GM12873 (cell line): ENCODE data around the gene MOCS2.

ENCODE experiments used
- TF ChIP-seq, protein P1 (sequence below): IDR thresholded peaks from 2 replicates; pipeline ENCODE4 v1.5.1; 2012; ENCODE audit warnings: low read depth, mild to moderate bottlenecking, moderate library complexity, low read length, control low read depth; ENCODE audit not compliant: insufficient read depth; ENCODE audit errors: missing control alignments

The MOCS2 gene

GRCh38 chr5:53053364-53053763 lies 56.2 kb downstream of the MOCS2 start:
- TF ChIP-seq, protein P1, sequence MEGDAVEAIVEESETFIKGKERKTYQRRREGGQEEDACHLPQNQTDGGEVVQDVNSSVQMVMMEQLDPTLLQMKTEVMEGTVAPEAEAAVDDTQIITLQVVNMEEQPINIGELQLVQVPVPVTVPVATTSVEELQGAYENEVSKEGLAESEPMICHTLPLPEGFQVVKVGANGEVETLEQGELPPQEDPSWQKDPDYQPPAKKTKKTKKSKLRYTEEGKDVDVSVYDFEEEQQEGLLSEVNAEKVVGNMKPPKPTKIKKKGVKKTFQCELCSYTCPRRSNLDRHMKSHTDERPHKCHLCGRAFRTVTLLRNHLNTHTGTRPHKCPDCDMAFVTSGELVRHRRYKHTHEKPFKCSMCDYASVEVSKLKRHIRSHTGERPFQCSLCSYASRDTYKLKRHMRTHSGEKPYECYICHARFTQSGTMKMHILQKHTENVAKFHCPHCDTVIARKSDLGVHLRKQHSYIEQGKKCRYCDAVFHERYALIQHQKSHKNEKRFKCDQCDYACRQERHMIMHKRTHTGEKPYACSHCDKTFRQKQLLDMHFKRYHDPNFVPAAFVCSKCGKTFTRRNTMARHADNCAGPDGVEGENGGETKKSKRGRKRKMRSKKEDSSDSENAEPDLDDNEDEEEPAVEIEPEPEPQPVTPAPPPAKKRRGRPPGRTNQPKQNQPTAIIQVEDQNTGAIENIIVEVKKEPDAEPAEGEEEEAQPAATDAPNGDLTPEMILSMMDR: no peak

DNA sequence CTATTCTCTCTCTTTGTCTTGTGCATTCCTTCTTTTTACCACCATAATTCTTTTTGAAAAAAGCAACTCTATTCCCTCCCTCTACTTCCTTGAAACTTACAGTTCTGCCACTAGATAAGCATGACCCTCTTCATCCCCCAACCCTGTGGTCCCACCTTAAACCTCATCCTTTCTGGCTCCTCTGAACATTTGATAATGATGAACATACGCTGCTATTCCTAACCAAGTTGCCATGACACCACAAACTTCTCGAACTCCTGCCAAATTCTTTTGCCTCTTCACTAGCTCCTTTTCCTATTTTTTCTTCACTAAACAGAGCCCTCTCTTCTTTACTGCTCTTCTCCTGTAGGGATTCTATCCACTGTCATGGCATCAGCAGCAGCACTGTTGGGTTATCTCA lies 57.1 kb downstream of the MOCS2 start:
- TF ChIP-seq, protein P1: no peak

DNA sequence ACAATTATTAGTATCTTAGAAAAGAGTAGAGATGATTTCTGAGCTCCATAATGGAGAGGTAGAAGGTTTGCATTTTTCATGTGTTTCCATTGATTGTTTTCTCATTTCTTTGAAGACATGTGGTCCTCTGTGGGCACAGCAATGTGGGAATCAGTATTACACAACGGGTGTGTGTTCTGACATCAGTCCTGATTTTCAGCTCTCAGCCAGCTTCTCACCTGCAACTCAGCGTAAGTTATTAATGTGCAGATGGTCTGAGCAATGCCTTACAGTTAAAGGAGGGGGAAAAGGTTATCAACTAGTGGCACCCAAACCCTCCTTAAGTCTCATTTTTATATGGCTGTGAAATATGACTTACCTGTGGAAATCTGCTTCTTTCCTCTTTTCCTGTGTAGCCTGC lies 61.3 kb downstream of the MOCS2 start:
- TF ChIP-seq, protein P1: no peak
